GM23338 (cell line): ENCODE data around the gene NIBAN1. TPM values are rescaled to one million over a fixed set of nuclear protein-coding genes. Genes with fewer than 3 reads are reported as not detected.

Source experiments
- ATAC-seq: fragments of 200-7000 bp; cut with Tn5 transposase; 3 replicates; pipeline ENCODE4 v1.9.1; 2020
- DNase-seq: peaks from one replicate; pipeline ENCODE4 v3.0.0-alpha.2; 2015; ENCODE audit warnings: low spot score
- H2AFZ ChIP-seq: fragments of 200-600 bp; sonication (generic); 2 replicates; pipeline ENCODE4 v1.8.0; 2016; ENCODE audit warnings: antibody characterized with exemption, mild to moderate bottlenecking, moderate library complexity
- H3F3A ChIP-seq: fragments of 200-600 bp; sonication (generic); replicated peaks from 2 replicates; pipeline ENCODE4 v1.8.0; 2017; ENCODE audit warnings: antibody characterized with exemption, mixed run types, low read depth
- H3K27ac ChIP-seq: fragments of 200-600 bp; sonication (generic); 2 replicates; pipeline ENCODE4 v1.6.1; 2016; ENCODE audit warnings: low read depth
- H3K27me3 ChIP-seq: fragments of 200-600 bp; sonication (generic); 2 replicates; pipeline ENCODE4 v1.8.0; 2016; ENCODE audit warnings: mild to moderate bottlenecking, mixed run types, moderate library complexity; ENCODE audit not compliant: insufficient read depth
- H3K36me3 ChIP-seq: fragments of 200-600 bp; sonication (generic); 2 replicates; pipeline ENCODE4 v1.8.0; 2016; ENCODE audit warnings: mild to moderate bottlenecking; ENCODE audit not compliant: insufficient read depth
- H3K4me1 ChIP-seq: fragments of 200-600 bp; sonication (generic); 2 replicates; pipeline ENCODE4 v1.8.0; 2016; ENCODE audit warnings: mild to moderate bottlenecking, moderate library complexity; ENCODE audit not compliant: insufficient read depth
- H3K4me2 ChIP-seq: fragments of 200-600 bp; sonication (generic); 2 replicates; pipeline ENCODE4 v1.7.1; 2017; ENCODE audit warnings: mixed run types
- H3K4me3 ChIP-seq: fragments of 200-600 bp; sonication (generic); 2 replicates; pipeline ENCODE4 v1.6.1; 2016; ENCODE audit warnings: mixed run types
- H3K79me2 ChIP-seq: fragments of 200-600 bp; sonication (generic); replicated peaks from 2 replicates; pipeline ENCODE4 v1.8.0; 2017; ENCODE audit warnings: mild to moderate bottlenecking; ENCODE audit not compliant: insufficient read depth
- H3K9me2 ChIP-seq: fragments of 200-600 bp; sonication (generic); 2 replicates; pipeline ENCODE4 v1.8.0; 2017; ENCODE audit not compliant: insufficient read depth
- H4K20me1 ChIP-seq: fragments of 200-600 bp; sonication (generic); replicated peaks from 2 replicates; pipeline ENCODE4 v1.8.0; 2017; ENCODE audit warnings: mild to moderate bottlenecking; ENCODE audit not compliant: insufficient read depth
- H3K27ac Mint-ChIP-seq: 2 replicates; pipeline ENCODE4 v1.8.0; 2020; ENCODE audit warnings: inconsistent platforms, mild to moderate bottlenecking, moderate library complexity, mixed read lengths
- H3K27me3 Mint-ChIP-seq: 3 replicates; pipeline ENCODE4 v1.8.0; 2022; ENCODE audit warnings: low read depth, mild to moderate bottlenecking, moderate library complexity, mixed read lengths, inconsistent platforms; ENCODE audit not compliant: insufficient read depth, poor library complexity
- H3K36me3 Mint-ChIP-seq: 3 replicates; pipeline ENCODE4 v1.8.0; 2021; ENCODE audit warnings: low read depth, mild to moderate bottlenecking, inconsistent platforms, moderate library complexity, mixed read lengths
- H3K4me1 Mint-ChIP-seq: 3 replicates; pipeline ENCODE4 v1.8.0; 2020; ENCODE audit warnings: mild to moderate bottlenecking, inconsistent platforms, mixed read lengths
- H3K4me3 Mint-ChIP-seq: 3 replicates; pipeline ENCODE4 v1.8.0; 2021; ENCODE audit warnings: moderate library complexity, mild to moderate bottlenecking, inconsistent platforms, mixed read lengths
- H3K9me3 Mint-ChIP-seq: 3 replicates; pipeline ENCODE4 v1.8.0; 2020; ENCODE audit warnings: moderate library complexity, mild to moderate bottlenecking, inconsistent platforms, mixed read lengths
- CREB1 ChIP-seq: fragments of 250-450 bp; sonication (Bioruptor Pico); IDR thresholded peaks from 2 replicates; pipeline ENCODE4 v1.5.0; 2020; ENCODE audit warnings: low read depth, mild to moderate bottlenecking, moderate library complexity
- CTCF ChIP-seq, 2 experiments: fragments of 200-600 bp in 1 of 2; sonication (generic) in 1 of 2; conservative IDR thresholded peaks; 2 replicates each; pipeline versions ENCODE4 v1.5.1 to v1.6.1; 2016 to 2017; ENCODE audit warnings: antibody characterized with exemption in 2 of 2, low read depth in 2 of 2, mild to moderate bottlenecking in 2 of 2, moderate library complexity in 1 of 2
- ETS1 ChIP-seq: IDR thresholded peaks from 2 replicates; pipeline ENCODE4 v1.6.1; 2016; ENCODE audit warnings: antibody characterized with exemption
- EZH2 ChIP-seq: fragments of 200-600 bp; sonication (generic); IDR thresholded peaks from one replicate; pipeline ENCODE4 v1.8.0; 2017; ENCODE audit warnings: antibody characterized with exemption, mild to moderate bottlenecking, low read depth; ENCODE audit not compliant: unreplicated experiment
- EZH2phosphoT487 ChIP-seq: fragments of 200-600 bp; sonication (generic); IDR thresholded peaks from one replicate; pipeline ENCODE4 v1.8.1; 2018; ENCODE audit warnings: antibody characterized with exemption; ENCODE audit not compliant: unreplicated experiment
- JUNB ChIP-seq: IDR thresholded peaks from one replicate; pipeline ENCODE4 v1.6.1; 2016; ENCODE audit warnings: antibody characterized with exemption; ENCODE audit not compliant: unreplicated experiment
- NANOG ChIP-seq: IDR thresholded peaks from 2 replicates; pipeline ENCODE4 v1.6.1; 2016; ENCODE audit warnings: antibody characterized with exemption, borderline replicate concordance
- POLR2AphosphoS5 ChIP-seq: IDR thresholded peaks from 2 replicates; pipeline ENCODE4 v1.6.1; 2016; ENCODE audit warnings: antibody characterized with exemption, low read depth
- REST ChIP-seq: IDR thresholded peaks from one replicate; pipeline ENCODE4 v1.6.1; 2018; ENCODE audit warnings: antibody characterized with exemption; ENCODE audit not compliant: unreplicated experiment
- STAT1 ChIP-seq: IDR thresholded peaks from one replicate; pipeline ENCODE4 v1.6.1; 2016; ENCODE audit warnings: antibody characterized with exemption; ENCODE audit not compliant: unreplicated experiment
- ZNF114 ChIP-seq: fragments of 250-450 bp; sonication (Bioruptor Pico); IDR thresholded peaks from 2 replicates; pipeline ENCODE4 v1.5.0; 2020; ENCODE audit warnings: mild to moderate bottlenecking, moderate library complexity
- ZNF331 ChIP-seq: fragments of 250-450 bp; sonication (Bioruptor Pico); IDR thresholded peaks from 2 replicates; pipeline ENCODE4 v1.5.0; 2020; ENCODE audit warnings: low read depth, mild to moderate bottlenecking, moderate library complexity
- ZNF462 ChIP-seq: fragments of 250-450 bp; sonication (Bioruptor Pico); IDR thresholded peaks from 2 replicates; pipeline ENCODE4 v1.5.0; 2020; ENCODE audit warnings: mild to moderate bottlenecking, moderate library complexity
- polyA plus RNA-seq: library from polyadenylated mRNA; unstranded; fragments of >200 nt; fragmentation: Nextera tagmentation; extraction: Ambion mirVana; gene quantifications from 2 replicates; pipeline ENCODE4 v1.2.1, GENCODE V29; 2016
- total RNA-seq: library from RNA; depleted of rRNA; stranded (reverse); fragments of >200 nt; shearing (Covaris generic); gene quantifications from 2 replicates; pipeline ENCODE4 v1.2.3, GENCODE V29; 2014

The NIBAN1 gene
- total and polyA plus RNA-seq, 2 experiments from 2014 or later = 5.5 to 12.3 TPM

- no peak for TF ChIP-seq REST
- TF ChIP-seq ZNF331 = no peak
- TF ChIP-seq STAT1 = no peak
- no peak for TF ChIP-seq EZH2phosphoT487
- no peak for TF ChIP-seq EZH2
- TF ChIP-seq ETS1 = no peak
- no peak for TF ChIP-seq ZNF462
- no peak for TF ChIP-seq ZNF114 (CRISPR knock-in tag)
- no peak for TF ChIP-seq CREB1 (CRISPR knock-in tag)
- no peak for TF ChIP-seq POLR2AphosphoS5
- no peak for TF ChIP-seq CTCF (conservative IDR thresholded peaks at IDR 0.05; ENCODE audit: low read depth in 2 of 2)
- no peak for TF ChIP-seq JUNB
- TF ChIP-seq NANOG = no peak
- Histone ChIP-seq H3K36me3 (no peaks in the 10 kb centered on the region), H3K27me3 (no peaks in the 10 kb centered on the region), H3K4me3 (no peak overlapping the region), H2AFZ (no peak overlapping the region), H3K79me2 (no peaks in the 10 kb centered on the region), H4K20me1 (no peaks in the 10 kb centered on the region), H3K27ac (no peak overlapping the region), H3K4me1 (peaks cover 21% of the 10 kb centered on the region), H3F3A (no peaks in the 10 kb centered on the region), H3K4me2 (peak overlapping the region; percentile 44; the same call in 1 of the 2 replicates), H3K9me2 (peaks cover 5% of the 10 kb centered on the region; the same call in 1 of the 2 replicates)
- no peak overlapping the region for H3K27ac Mint-ChIP-seq
- H3K4me3 Mint-ChIP-seq = no peak overlapping the region
- H3K9me3 Mint-ChIP-seq = no peaks in the 10 kb centered on the region
- no peaks in the 10 kb centered on the region for H3K27me3 Mint-ChIP-seq
- no peaks in the 10 kb centered on the region for H3K36me3 Mint-ChIP-seq
- H3K4me1 Mint-ChIP-seq = peaks cover 25% of the 10 kb centered on the region
- no peak for ATAC-seq
- no peak for DNase-seq
Measured at GRCh38 chr1:184945029-184945428, 29.3 kb downstream of the NIBAN1 start.
